HG02571 (cell line): ENCODE measurements around the gene MTCL1.

Experiments
- ATAC-seq: cut with Tn5 transposase; IDR thresholded peaks from one replicate; pipeline ENCODE4 v1.9.1; 2021; ENCODE audit warnings: mild to moderate bottlenecking, moderate library complexity; ENCODE audit not compliant: unreplicated experiment

Gene MTCL1

GRCh38 chr18:8806100-8806797, 100.9 kb downstream of the MTCL1 start:
- ATAC-seq = no peak

- ATAC-seq = no peak
Measured at GRCh38 chr18:8806798-8807487, 101.6 kb downstream of the MTCL1 start.

- ATAC-seq = no peak
Measured at GRCh38 chr18:8807488-8807805, 102.1 kb downstream of the MTCL1 start.

GRCh38 chr18:8808001-8808400, 102.6 kb downstream of the MTCL1 start:
- ATAC-seq = no peak

- no peak for ATAC-seq
Measured at GRCh38 chr18:8809514-8809913, 104.2 kb downstream of the MTCL1 start.

- ATAC-seq = no peak
Measured at GRCh38 chr18:8810157-8810556, 104.8 kb downstream of the MTCL1 start.

GRCh38 chr18:8811115-8811514, 105.8 kb downstream of the MTCL1 start:
- ATAC-seq = no peak

GRCh38 chr18:8812631-8813030, 107.3 kb downstream of the MTCL1 start:
- no peak for ATAC-seq

GRCh38 chr18:8813611-8814010, 108.3 kb downstream of the MTCL1 start:
- ATAC-seq = no peak

GRCh38 chr18:8814206-8814605, 108.8 kb downstream of the MTCL1 start:
- no peak for ATAC-seq

GRCh38 chr18:8816220-8816619, 110.9 kb downstream of the MTCL1 start:
- ATAC-seq = no peak

GRCh38 chr18:8816816-8817215, 111.5 kb downstream of the MTCL1 start:
- ATAC-seq = no peak

GRCh38 chr18:8818982-8819381, 113.6 kb downstream of the MTCL1 start:
- ATAC-seq = no peak

- ATAC-seq = no peak
Measured at GRCh38 chr18:8820396-8821082, 115.2 kb downstream of the MTCL1 start.

- no peak for ATAC-seq
Measured at GRCh38 chr18:8821083-8821465, 115.7 kb downstream of the MTCL1 start.

- ATAC-seq = no peak
Measured at GRCh38 chr18:8821531-8821930, 116.2 kb downstream of the MTCL1 start.

GRCh38 chr18:8822643-8823042, 117.3 kb downstream of the MTCL1 start:
- no peak for ATAC-seq

- ATAC-seq = no peak
Measured at GRCh38 chr18:8823530-8823929, 118.2 kb downstream of the MTCL1 start.

GRCh38 chr18:8824846-8825245, 119.5 kb downstream of the MTCL1 start:
- no peak for ATAC-seq

- no peak for ATAC-seq
Measured at GRCh38 chr18:8825273-8825672, 119.9 kb downstream of the MTCL1 start.

GRCh38 chr18:8825729-8826375, 120.5 kb downstream of the MTCL1 start:
- no peak for ATAC-seq

GRCh38 chr18:8826514-8826913, 121.2 kb downstream of the MTCL1 start:
- ATAC-seq = no peak
